ENCODE results near the gene TACR2.

Gene TACR2

DNA sequence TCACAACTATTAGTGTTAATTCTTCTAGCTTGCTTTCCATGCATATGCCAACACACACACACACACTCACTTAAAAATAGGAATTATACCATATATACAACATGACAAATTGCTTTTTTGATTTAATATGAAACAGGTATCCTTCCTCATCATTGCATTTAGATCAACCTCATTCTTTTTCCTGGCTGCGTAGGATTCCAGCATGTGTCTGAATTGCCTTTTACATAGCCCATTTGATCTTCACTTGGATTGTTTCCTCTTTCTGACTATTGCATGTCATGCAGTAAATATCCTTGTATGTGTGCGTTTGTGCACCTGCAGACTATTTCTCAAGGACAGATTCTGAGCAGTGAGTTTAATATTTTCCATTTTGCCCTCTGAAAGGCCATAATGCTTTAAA lies 28.2 kb downstream of the TACR2 start:
- no peak overlapping the region for H3K4me3 ChIP-seq (ENCODE audit: low read depth, low read length)
- TF ChIP-seq CTCF (IDR thresholded peaks at IDR 0.05; ENCODE audit: low read depth, low read length, missing control alignments), result no peak
- no peak for DNase-seq (ENCODE audit: low read depth)
- in situ Hi-C loops (cut with HindIII; ENCODE audit: low sequenced_read_pairs), result no loop called here

GRCh38 chr10:69387500-69387899 lies 29.2 kb downstream of the TACR2 start:
- in situ Hi-C loops (cut with HindIII; ENCODE audit: low sequenced_read_pairs), result no loop called here
- no peak overlapping the region for H3K4me3 ChIP-seq (ENCODE audit: low read depth, low read length)
- DNase-seq (ENCODE audit: low read depth), result no peak
- no peak for TF ChIP-seq CTCF (IDR thresholded peaks at IDR 0.05; ENCODE audit: low read depth, low read length, missing control alignments)

- DNase-seq (ENCODE audit: low read depth), result no peak
- in situ Hi-C loops (cut with HindIII; ENCODE audit: low sequenced_read_pairs), result no loop called here
- TF ChIP-seq CTCF (IDR thresholded peaks at IDR 0.05; ENCODE audit: low read depth, low read length, missing control alignments), result no peak
- H3K4me3 ChIP-seq (ENCODE audit: low read depth, low read length), result no peak overlapping the region
These were observed 31.0 kb downstream of the TACR2 start for GRCh38 chr10:69385454-69386350.

GRCh38 chr10:69384320-69384719 lies 32.4 kb downstream of the TACR2 start:
- TF ChIP-seq CTCF (IDR thresholded peaks at IDR 0.05; ENCODE audit: low read depth, low read length, missing control alignments), result no peak
- in situ Hi-C loops (cut with HindIII; ENCODE audit: low sequenced_read_pairs), result no loop called here
- no peak overlapping the region for H3K4me3 ChIP-seq (ENCODE audit: low read depth, low read length)
- no peak for DNase-seq (ENCODE audit: low read depth)

GRCh38 chr10:69383558-69383957 lies 33.2 kb downstream of the TACR2 start:
- no peak overlapping the region for H3K4me3 ChIP-seq (ENCODE audit: low read depth, low read length)
- in situ Hi-C loops (cut with HindIII; ENCODE audit: low sequenced_read_pairs), result no loop called here
- no peak for TF ChIP-seq CTCF (IDR thresholded peaks at IDR 0.05; ENCODE audit: low read depth, low read length, missing control alignments)
- no peak for DNase-seq (ENCODE audit: low read depth)

DNA sequence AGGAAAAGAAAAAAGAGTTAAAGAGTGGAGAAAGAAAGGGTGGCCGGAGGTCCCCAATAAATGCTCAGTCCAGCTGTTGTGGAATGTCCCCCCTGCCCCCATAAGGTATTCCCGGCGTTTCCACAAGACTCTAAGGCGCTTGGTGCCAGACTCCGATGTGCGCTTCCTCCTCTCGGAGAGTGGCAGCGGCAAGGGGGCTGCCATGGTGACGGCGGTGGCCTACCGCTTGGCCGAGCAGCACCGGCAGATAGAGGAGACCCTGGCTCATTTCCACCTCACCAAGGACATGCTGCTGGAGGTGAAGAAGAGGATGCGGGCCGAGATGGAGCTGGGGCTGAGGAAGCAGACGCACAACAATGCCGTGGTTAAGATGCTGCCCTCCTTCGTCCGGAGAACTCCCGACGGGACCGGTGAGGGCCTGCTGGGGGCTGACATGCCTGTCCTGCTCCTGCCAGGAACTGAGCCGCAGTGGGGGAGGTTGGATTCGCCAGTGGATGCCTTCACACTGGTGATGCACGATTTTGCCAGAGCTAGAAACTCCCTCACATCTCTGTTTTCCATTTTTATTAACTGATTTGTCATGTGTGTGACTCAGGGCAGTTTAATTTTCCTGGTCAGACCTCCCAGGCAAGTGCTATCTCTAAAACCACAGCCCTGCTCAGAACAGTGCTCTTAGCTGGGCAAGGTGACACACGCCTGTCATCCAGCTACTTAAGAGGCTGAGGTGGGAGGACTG lies 34.2 kb downstream of the TACR2 start:
- TF ChIP-seq CTCF (IDR thresholded peaks at IDR 0.05; ENCODE audit: low read depth, low read length, missing control alignments), result no peak
- H3K4me3 ChIP-seq (ENCODE audit: low read depth, low read length), result no peak overlapping the region
- peak; percentile 59 for DNase-seq (ENCODE audit: low read depth)
- in situ Hi-C loops (cut with HindIII; ENCODE audit: low sequenced_read_pairs), result no loop called here

Measured in astrocyte of the cerebellum (primary cell).